ENCODE measurements around the gene PPIE.
"Not testable (repeated sequence)": the region's sequence is repeated elsewhere in the genome, so short reads cannot be mapped to it uniquely, and the experiment has no call there.

The PPIE gene

GRCh38 chr1:39771022-39771532 is 32.4 kb downstream of the PPIE start, which contains the start of gene OXCT2:
Gene OXCT2 (minus strand): TSS chr1:39771348. CDS start chr1:39771255, 93 bp downstream.
- TF ChIP-seq EGR1 (IDR thresholded peaks at IDR 0.05); CEBPB (IDR thresholded peaks at IDR 0.05); TAF1 (IDR thresholded peaks at IDR 0.05; ENCODE audit: low read depth): not testable (repeated sequence)

GRCh38 chr1:39776400-39776713 is 37.7 kb downstream of the PPIE start:
- TF ChIP-seq TCF12 (IDR thresholded peaks at IDR 0.05; ENCODE audit: low read depth) (no peak), FOXM1 (IDR thresholded peaks at IDR 0.05; ENCODE audit: borderline replicate concordance, low read depth) (no peak), YY1 (IDR thresholded peaks at IDR 0.05; ENCODE audit: low read depth) (no peak), TAF1 (IDR thresholded peaks at IDR 0.05; ENCODE audit: low read depth) (no peak), EGR1 (IDR thresholded peaks at IDR 0.05) (no peak), USF1 (IDR thresholded peaks at IDR 0.05) (no peak), EP300 (IDR thresholded peaks at IDR 0.05; ENCODE audit: borderline replicate concordance) (no peak), REST (IDR thresholded peaks at IDR 0.05; ENCODE audit: low read depth) (no peak), RAD21 (IDR thresholded peaks at IDR 0.05; ENCODE audit: low read depth) (no peak)

GRCh38 chr1:39776886-39777285 is 38.2 kb downstream of the PPIE start:
- TF ChIP-seq EP300 (IDR thresholded peaks at IDR 0.05; ENCODE audit: borderline replicate concordance) = no peak
- TF ChIP-seq TCF12 (IDR thresholded peaks at IDR 0.05; ENCODE audit: low read depth) = no peak

GRCh38 chr1:39777306-39777705 is 38.6 kb downstream of the PPIE start:
- TF ChIP-seq ZBTB7A (IDR thresholded peaks at IDR 0.05; ENCODE audit: low read depth) (no peak), TCF12 (IDR thresholded peaks at IDR 0.05; ENCODE audit: low read depth) (no peak), NFIC (IDR thresholded peaks at IDR 0.05) (no peak)

GRCh38 chr1:39779137-39779536 is 40.5 kb downstream of the PPIE start:
- TF ChIP-seq FOXM1 (IDR thresholded peaks at IDR 0.05; ENCODE audit: borderline replicate concordance, low read depth) = no peak
- TF ChIP-seq RAD21 (IDR thresholded peaks at IDR 0.05; ENCODE audit: low read depth) = no peak
- TF ChIP-seq TAF1 (IDR thresholded peaks at IDR 0.05; ENCODE audit: low read depth) = no peak
- no peak for TF ChIP-seq MAX (IDR thresholded peaks at IDR 0.05)
- no peak for TF ChIP-seq TEAD4 (IDR thresholded peaks at IDR 0.05)
- no peak for TF ChIP-seq EP300 (IDR thresholded peaks at IDR 0.05; ENCODE audit: borderline replicate concordance)
- no peak for TF ChIP-seq REST (IDR thresholded peaks at IDR 0.05; ENCODE audit: low read depth)
- TF ChIP-seq ZBTB7A (IDR thresholded peaks at IDR 0.05; ENCODE audit: low read depth) = no peak
- no peak for TF ChIP-seq CREB1 (IDR thresholded peaks at IDR 0.05; ENCODE audit: low read depth)
- TF ChIP-seq EGR1 (IDR thresholded peaks at IDR 0.05) = no peak
- no peak for TF ChIP-seq USF1 (IDR thresholded peaks at IDR 0.05)
- no peak for TF ChIP-seq CEBPB (IDR thresholded peaks at IDR 0.05)
- TF ChIP-seq YY1 (IDR thresholded peaks at IDR 0.05; ENCODE audit: low read depth) = no peak
- no peak for TF ChIP-seq TCF12 (IDR thresholded peaks at IDR 0.05; ENCODE audit: low read depth)

GRCh38 chr1:39779821-39780220 is 41.1 kb downstream of the PPIE start:
- TF ChIP-seq CREB1 (IDR thresholded peaks at IDR 0.05; ENCODE audit: low read depth) = no peak
- TF ChIP-seq MAX (IDR thresholded peaks at IDR 0.05) = no peak
- TF ChIP-seq FOXM1 (IDR thresholded peaks at IDR 0.05; ENCODE audit: borderline replicate concordance, low read depth) = no peak
- no peak for TF ChIP-seq EGR1 (IDR thresholded peaks at IDR 0.05)

- no peak for TF ChIP-seq ZBTB7A (IDR thresholded peaks at IDR 0.05; ENCODE audit: low read depth)
- no peak for TF ChIP-seq FOXM1 (IDR thresholded peaks at IDR 0.05; ENCODE audit: borderline replicate concordance, low read depth)
- TF ChIP-seq YY1 (IDR thresholded peaks at IDR 0.05; ENCODE audit: low read depth) = no peak
- no peak for TF ChIP-seq CEBPB (IDR thresholded peaks at IDR 0.05)
- no peak for TF ChIP-seq USF1 (IDR thresholded peaks at IDR 0.05)
- no peak for TF ChIP-seq EP300 (IDR thresholded peaks at IDR 0.05; ENCODE audit: borderline replicate concordance)
- no peak for TF ChIP-seq TEAD4 (IDR thresholded peaks at IDR 0.05)
- no peak for TF ChIP-seq CREB1 (IDR thresholded peaks at IDR 0.05; ENCODE audit: low read depth)
- no peak for TF ChIP-seq TCF12 (IDR thresholded peaks at IDR 0.05; ENCODE audit: low read depth)
- no peak for TF ChIP-seq TAF1 (IDR thresholded peaks at IDR 0.05; ENCODE audit: low read depth)
- no peak for TF ChIP-seq EGR1 (IDR thresholded peaks at IDR 0.05)
- no peak for TF ChIP-seq REST (IDR thresholded peaks at IDR 0.05; ENCODE audit: low read depth)
- no peak for TF ChIP-seq NFIC (IDR thresholded peaks at IDR 0.05)
- no peak for TF ChIP-seq RAD21 (IDR thresholded peaks at IDR 0.05; ENCODE audit: low read depth)
- TF ChIP-seq MAX (IDR thresholded peaks at IDR 0.05) = no peak
Observed at GRCh38 chr1:39781349-39781715, 42.6 kb downstream of the PPIE start.

Data from Ishikawa (cell line).